Thyroid gland (tissue), 4 donors: Measurements from ENCODE around the gene PRKCE. TPM values are rescaled to one million over a fixed set of nuclear protein-coding genes. Genes with fewer than 3 reads are reported as not detected.

Experiments used
- DNase-seq, 2 donors: peaks; one replicate each; pipeline ENCODE4 v3.0.0-alpha.2; 2019
- H3K27ac ChIP-seq, 3 donors: fragments of 200-600 bp; sonication (generic); 1 replicate in 2 of 3; 2 replicates in 1 of 3; pipeline ENCODE4 v1.5.1; 2016 to 2019; ENCODE audit warnings: mild to moderate bottlenecking in 1 of 3, moderate library complexity in 1 of 3
- H3K27me3 ChIP-seq: fragments of 200-600 bp; sonication (generic); one replicate; pipeline ENCODE4 v1.5.1; 2019
- H3K36me3 ChIP-seq, 2 donors: fragments of 200-600 bp; sonication (generic); one replicate each; pipeline ENCODE4 v1.5.1; 2016 to 2019
- H3K4me1 ChIP-seq, 2 donors: fragments of 200-600 bp; sonication (generic); one replicate each; pipeline ENCODE4 v1.5.1; 2017 to 2019
- H3K4me3 ChIP-seq, 3 donors: fragments of 200-600 bp; sonication (generic); replicated peaks in 1 of 3; 1 replicate in 2 of 3; 2 replicates in 1 of 3; pipeline ENCODE4 v1.5.1; 2016; ENCODE audit warnings: mild to moderate bottlenecking in 1 of 3
- H3K9me3 ChIP-seq: fragments of 200-600 bp; sonication (generic); one replicate; pipeline ENCODE4 v1.5.1; 2017
- CTCF ChIP-seq, 6 experiments: fragments of 200-600 bp in 3 of 6; fragments of 450-650 bp in 3 of 6; sonication (generic) in 3 of 6; IDR thresholded peaks; one replicate each; pipeline ENCODE4 v1.5.1; 2016 to 2019; ENCODE audit warnings: antibody characterized with exemption in 6 of 6, mild to moderate bottlenecking in 2 of 6, inconsistent platforms in 1 of 6, moderate library complexity in 1 of 6
- POLR2A ChIP-seq, 2 donors: fragments of 450-650 bp; IDR thresholded peaks; one replicate each; pipeline ENCODE4 v1.6.1; 2017; ENCODE audit warnings: antibody characterized with exemption in 2 of 2, mild to moderate bottlenecking in 2 of 2, moderate library complexity in 1 of 2
- WGBS, 2 donors: methylation state at CpG; one replicate each; pipeline ENCODE4 v1.1.5; 2017; 5-methylcytosine and 5-hydroxymethylcytosine counted together
- intact Hi-C: fragments of 100-400 bp; cut with DNase I; formaldehyde crosslinking; loops from one replicate; pipeline ENCODE4 v1.15.1; 2023
- total RNA-seq, 4 donors: library from RNA; depleted of rRNA; stranded (reverse); fragments of >200 nt; gene quantifications; one replicate each; pipeline ENCODE4 v1.2.3, GENCODE V29; 2016

Gene PRKCE
- total RNA-seq, 4 donors from 2014 or later, result 8.4 to 35.3 (median 15.2) TPM

- H3K27me3 ChIP-seq, result no peaks in the 10 kb centered on the region
- H3K9me3 ChIP-seq, result no peaks in the 10 kb centered on the region
- peaks cover 19 to 42% of the 10 kb centered on the region in 2 donors for H3K4me1 ChIP-seq
- no peak overlapping the region for H3K4me3 ChIP-seq
- H3K27ac ChIP-seq, result peak overlapping the region in 1 of 3 donors; percentile 81
- intact Hi-C loops, result no loop called here
- 86% methylated on average over 3 of the region's 3 CpGs for WGBS, 2 donors
- no peak for TF ChIP-seq CTCF (IDR thresholded peaks at IDR 0.05)
- TF ChIP-seq POLR2A (IDR thresholded peaks at IDR 0.05), result no peak
- no peaks in the 10 kb centered on the region for H3K36me3 ChIP-seq
- no peak for DNase-seq
Observed at GRCh38 chr2:46117994-46118393, 466.5 kb downstream of the PRKCE start.

- 72 to 81% methylated on average over 7 of the region's 7 CpGs for whole genome bisulfite sequencing, 2 donors
- Histone ChIP-seq H3K27ac (peak overlapping the region; percentile 9 to 81 (median 63)), H3K27me3 (no peaks in the 10 kb centered on the region), H3K9me3 (no peaks in the 10 kb centered on the region), H3K4me3 (no peak overlapping the region), H3K36me3 (no peaks in the 10 kb centered on the region), H3K4me1 (peaks cover 19 to 47% of the 10 kb centered on the region in 2 donors)
- no peak for TF ChIP-seq CTCF (IDR thresholded peaks at IDR 0.05)
- no peak for DNase-seq
- intact Hi-C loops, result no loop called here
Observed at GRCh38 chr2:46118656-46119371, 467.3 kb downstream of the PRKCE start.

- Histone ChIP-seq H3K36me3 (no peaks in the 10 kb centered on the region), H3K9me3 (no peaks in the 10 kb centered on the region), H3K4me3 (no peak overlapping the region), H3K4me1 (peaks cover 19 to 47% of the 10 kb centered on the region in 2 donors), H3K27me3 (no peaks in the 10 kb centered on the region), H3K27ac (peak overlapping the region in 2 of 3 donors; percentile 63 to 81)
- no peak for DNase-seq
- WGBS, 2 donors, result 71 to 78% methylated on average over 5 of the region's 5 CpGs
- intact Hi-C loops, result no loop called here
- no peak for TF ChIP-seq CTCF (IDR thresholded peaks at IDR 0.05)
- TF ChIP-seq POLR2A (IDR thresholded peaks at IDR 0.05), result no peak
Observed at GRCh38 chr2:46119453-46119852, 468.0 kb downstream of the PRKCE start.

- peaks cover 27 to 54% of the 10 kb centered on the region in 2 donors for H3K4me1 ChIP-seq
- H3K27ac ChIP-seq, result no peak overlapping the region
- TF ChIP-seq CTCF (IDR thresholded peaks at IDR 0.05), result no peak
- no peak for TF ChIP-seq POLR2A (IDR thresholded peaks at IDR 0.05)
- no peaks in the 10 kb centered on the region for H3K36me3 ChIP-seq
- 53 to 60% methylated on average over 5 of the region's 5 CpGs for WGBS, 2 donors
- H3K9me3 ChIP-seq, result no peaks in the 10 kb centered on the region
- no peaks in the 10 kb centered on the region for H3K27me3 ChIP-seq
- intact Hi-C loops, result no loop called here
- DNase-seq, result no peak
- H3K4me3 ChIP-seq, result no peak overlapping the region
Observed at GRCh38 chr2:46120792-46121555, 469.5 kb downstream of the PRKCE start.
